Measurements from ENCODE around the gene ZNF619. TPM values are rescaled to one million over a fixed set of nuclear protein-coding genes. Genes with fewer than 3 reads are reported as not detected.

Gene ZNF619
- total and polyA plus RNA-seq, 9 of the 15 experiments (the other 6 are each of a cell fraction or from before 2014, with no cell fraction given), result 1.3 to 9.1 (median 6.3) TPM

- TF ChIP-seq ZBTB7A (IDR thresholded peaks at IDR 0.05; ENCODE audit: borderline replicate concordance, control insufficient read depth, low read depth, low read length), result no peak; the same call in 1 of the 2 replicates
- no peak for TF ChIP-seq TAF15 (IDR thresholded peaks at IDR 0.05; ENCODE audit: low read depth, low read length)
- no peak for TF ChIP-seq DNMT1 (IDR thresholded peaks at IDR 0.05)
- TF ChIP-seq, protein P1, sequence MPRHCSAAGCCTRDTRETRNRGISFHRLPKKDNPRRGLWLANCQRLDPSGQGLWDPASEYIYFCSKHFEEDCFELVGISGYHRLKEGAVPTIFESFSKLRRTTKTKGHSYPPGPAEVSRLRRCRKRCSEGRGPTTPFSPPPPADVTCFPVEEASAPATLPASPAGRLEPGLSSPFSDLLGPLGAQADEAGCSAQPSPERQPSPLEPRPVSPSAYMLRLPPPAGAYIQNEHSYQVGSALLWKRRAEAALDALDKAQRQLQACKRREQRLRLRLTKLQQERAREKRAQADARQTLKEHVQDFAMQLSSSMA (CRISPR knock-in tag; IDR thresholded peaks at IDR 0.05), result no peak
- no peak for TF ChIP-seq SRSF7 (optimal IDR thresholded peaks at IDR 0.05; ENCODE audit: low read depth, low read length)
- TF ChIP-seq ZNF518B (CRISPR knock-in tag; IDR thresholded peaks at IDR 0.05), result no peak
- TF ChIP-seq, protein P2, sequence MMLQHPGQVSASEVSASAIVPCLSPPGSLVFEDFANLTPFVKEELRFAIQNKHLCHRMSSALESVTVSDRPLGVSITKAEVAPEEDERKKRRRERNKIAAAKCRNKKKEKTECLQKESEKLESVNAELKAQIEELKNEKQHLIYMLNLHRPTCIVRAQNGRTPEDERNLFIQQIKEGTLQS (IDR thresholded peaks at IDR 0.05), result no peak
- TF ChIP-seq, protein P2 (CRISPR knock-in tag; conservative IDR thresholded peaks at IDR 0.05), result no peak
- no peak; the same call in 1 of the 2 replicates for TF ChIP-seq FOXM1 (IDR thresholded peaks at IDR 0.05; ENCODE audit: low read depth)
- TF ChIP-seq FOXM1 (CRISPR knock-in tag; IDR thresholded peaks at IDR 0.05; ENCODE audit: low read depth), result no peak
- TF ChIP-seq, protein P3, sequence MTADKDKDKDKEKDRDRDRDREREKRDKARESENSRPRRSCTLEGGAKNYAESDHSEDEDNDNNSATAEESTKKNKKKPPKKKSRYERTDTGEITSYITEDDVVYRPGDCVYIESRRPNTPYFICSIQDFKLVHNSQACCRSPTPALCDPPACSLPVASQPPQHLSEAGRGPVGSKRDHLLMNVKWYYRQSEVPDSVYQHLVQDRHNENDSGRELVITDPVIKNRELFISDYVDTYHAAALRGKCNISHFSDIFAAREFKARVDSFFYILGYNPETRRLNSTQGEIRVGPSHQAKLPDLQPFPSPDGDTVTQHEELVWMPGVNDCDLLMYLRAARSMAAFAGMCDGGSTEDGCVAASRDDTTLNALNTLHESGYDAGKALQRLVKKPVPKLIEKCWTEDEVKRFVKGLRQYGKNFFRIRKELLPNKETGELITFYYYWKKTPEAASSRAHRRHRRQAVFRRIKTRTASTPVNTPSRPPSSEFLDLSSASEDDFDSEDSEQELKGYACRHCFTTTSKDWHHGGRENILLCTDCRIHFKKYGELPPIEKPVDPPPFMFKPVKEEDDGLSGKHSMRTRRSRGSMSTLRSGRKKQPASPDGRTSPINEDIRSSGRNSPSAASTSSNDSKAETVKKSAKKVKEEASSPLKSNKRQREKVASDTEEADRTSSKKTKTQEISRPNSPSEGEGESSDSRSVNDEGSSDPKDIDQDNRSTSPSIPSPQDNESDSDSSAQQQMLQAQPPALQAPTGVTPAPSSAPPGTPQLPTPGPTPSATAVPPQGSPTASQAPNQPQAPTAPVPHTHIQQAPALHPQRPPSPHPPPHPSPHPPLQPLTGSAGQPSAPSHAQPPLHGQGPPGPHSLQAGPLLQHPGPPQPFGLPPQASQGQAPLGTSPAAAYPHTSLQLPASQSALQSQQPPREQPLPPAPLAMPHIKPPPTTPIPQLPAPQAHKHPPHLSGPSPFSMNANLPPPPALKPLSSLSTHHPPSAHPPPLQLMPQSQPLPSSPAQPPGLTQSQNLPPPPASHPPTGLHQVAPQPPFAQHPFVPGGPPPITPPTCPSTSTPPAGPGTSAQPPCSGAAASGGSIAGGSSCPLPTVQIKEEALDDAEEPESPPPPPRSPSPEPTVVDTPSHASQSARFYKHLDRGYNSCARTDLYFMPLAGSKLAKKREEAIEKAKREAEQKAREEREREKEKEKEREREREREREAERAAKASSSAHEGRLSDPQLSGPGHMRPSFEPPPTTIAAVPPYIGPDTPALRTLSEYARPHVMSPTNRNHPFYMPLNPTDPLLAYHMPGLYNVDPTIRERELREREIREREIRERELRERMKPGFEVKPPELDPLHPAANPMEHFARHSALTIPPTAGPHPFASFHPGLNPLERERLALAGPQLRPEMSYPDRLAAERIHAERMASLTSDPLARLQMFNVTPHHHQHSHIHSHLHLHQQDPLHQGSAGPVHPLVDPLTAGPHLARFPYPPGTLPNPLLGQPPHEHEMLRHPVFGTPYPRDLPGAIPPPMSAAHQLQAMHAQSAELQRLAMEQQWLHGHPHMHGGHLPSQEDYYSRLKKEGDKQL (CRISPR knock-in tag; IDR thresholded peaks at IDR 0.05; ENCODE audit: borderline replicate concordance), result no peak
- TF ChIP-seq, protein P4, sequence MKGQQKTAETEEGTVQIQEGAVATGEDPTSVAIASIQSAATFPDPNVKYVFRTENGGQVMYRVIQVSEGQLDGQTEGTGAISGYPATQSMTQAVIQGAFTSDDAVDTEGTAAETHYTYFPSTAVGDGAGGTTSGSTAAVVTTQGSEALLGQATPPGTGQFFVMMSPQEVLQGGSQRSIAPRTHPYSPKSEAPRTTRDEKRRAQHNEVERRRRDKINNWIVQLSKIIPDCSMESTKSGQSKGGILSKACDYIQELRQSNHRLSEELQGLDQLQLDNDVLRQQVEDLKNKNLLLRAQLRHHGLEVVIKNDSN (CRISPR knock-in tag; IDR thresholded peaks at IDR 0.05), result no peak
- TF ChIP-seq FOXP1 (CRISPR knock-in tag; IDR thresholded peaks at IDR 0.05), result no peak
- TF ChIP-seq ZNF586 (CRISPR knock-in tag; conservative IDR thresholded peaks at IDR 0.05), result no peak
- TF ChIP-seq ZNF75A (CRISPR knock-in tag; IDR thresholded peaks at IDR 0.05), result no peak
These were observed at the start of gene ZNF619 (continued) for GRCh38 chr3:40476478-40477470.

Measured in K562 (cell line).